ENCODE measurements around the gene ZNF749. TPM values are rescaled to one million over a fixed set of nuclear protein-coding genes. Genes with fewer than 3 reads are reported as not detected.
"Not testable (repeated sequence)": the region's sequence is repeated elsewhere in the genome, so short reads cannot be mapped to it uniquely, and the experiment has no call there.

The ZNF749 gene
- total RNA-seq, 2 experiments from 2014 or later: 19.5 to 20.0 TPM

DNA sequence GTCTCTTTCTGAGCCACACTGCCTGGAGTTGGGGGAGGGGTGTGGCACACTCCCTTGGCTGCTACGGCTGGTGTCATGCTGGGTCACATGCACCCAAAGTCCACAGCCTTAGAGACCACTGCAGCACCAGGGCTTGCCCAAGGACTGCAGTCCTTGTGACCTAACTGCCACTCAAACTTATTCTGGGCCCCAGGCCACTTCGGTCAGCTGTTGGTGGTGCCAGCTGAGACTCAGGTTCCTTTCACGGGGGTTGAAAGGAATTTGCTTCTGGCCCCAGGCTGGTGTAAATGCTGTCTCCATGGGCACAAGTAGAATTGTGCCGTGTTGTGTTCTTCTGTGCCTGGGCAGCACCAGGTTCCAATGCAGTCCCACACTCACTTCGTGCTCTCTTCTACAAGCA is 31.4 kb downstream of the ZNF749 start:
- no peak for TF ChIP-seq CTCF (IDR thresholded peaks at IDR 0.05)
- ChIA-PET POLR2A (no interaction called here), CTCF (interaction anchor here (1.4 kb wide), 1 partner anchor 12 kb away, joined by 3 read pairs; no protein-coding TSS in a partner anchor)
- no peak for ATAC-seq
- Mint-ChIP-seq H3K27me3 (no peaks in the 10 kb centered on the region), H3K27ac (no peak overlapping the region), H3K4me3 (no peak overlapping the region), H3K9me3 (peaks cover 51% of the 10 kb centered on the region), H3K36me3 (ENCODE audit: low read depth) (peaks cover 36% of the 10 kb centered on the region), H3K4me1 (ENCODE audit: low read depth) (no peaks in the 10 kb centered on the region)
- intact Hi-C loops (cut with micrococcal nuclease): no loop called here
- DNase-seq: no peak

DNA sequence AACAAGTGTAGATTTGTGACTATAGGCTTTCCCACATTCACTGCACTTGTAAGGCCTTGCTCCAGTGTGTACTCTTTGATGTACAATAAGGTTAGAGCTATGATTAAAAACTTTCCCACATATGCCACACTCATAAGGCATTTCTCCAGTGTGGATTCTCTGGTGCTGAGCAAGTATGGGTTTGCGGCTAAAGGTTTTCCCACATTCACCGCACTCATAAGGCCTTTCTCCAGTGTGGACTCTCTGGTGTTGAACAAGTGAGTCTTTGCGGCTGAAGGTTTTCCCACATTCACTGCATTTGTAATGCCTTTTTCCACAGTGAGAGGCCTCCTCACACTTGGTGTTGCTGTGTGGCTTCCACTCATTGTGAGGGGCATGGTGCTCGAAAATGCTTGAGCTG is 38.5 kb downstream of the ZNF749 start:
- H3K4me1 Mint-ChIP-seq (ENCODE audit: low read depth): peaks cover 6% of the 10 kb centered on the region
- intact Hi-C loops (cut with micrococcal nuclease): no loop called here
- no peak for ATAC-seq
- DNase-seq: no peak
- no peak overlapping the region for H3K4me3 Mint-ChIP-seq
- CTCF ChIA-PET: no interaction called here
- H3K36me3 Mint-ChIP-seq (ENCODE audit: low read depth): peaks cover 88% of the 10 kb centered on the region
- no peak overlapping the region for H3K27ac Mint-ChIP-seq
- no peaks in the 10 kb centered on the region for H3K27me3 Mint-ChIP-seq
- POLR2A ChIA-PET: no interaction called here
- no peak for TF ChIP-seq CTCF (IDR thresholded peaks at IDR 0.05)
- peaks cover 78% of the 10 kb centered on the region for H3K9me3 Mint-ChIP-seq

DNA sequence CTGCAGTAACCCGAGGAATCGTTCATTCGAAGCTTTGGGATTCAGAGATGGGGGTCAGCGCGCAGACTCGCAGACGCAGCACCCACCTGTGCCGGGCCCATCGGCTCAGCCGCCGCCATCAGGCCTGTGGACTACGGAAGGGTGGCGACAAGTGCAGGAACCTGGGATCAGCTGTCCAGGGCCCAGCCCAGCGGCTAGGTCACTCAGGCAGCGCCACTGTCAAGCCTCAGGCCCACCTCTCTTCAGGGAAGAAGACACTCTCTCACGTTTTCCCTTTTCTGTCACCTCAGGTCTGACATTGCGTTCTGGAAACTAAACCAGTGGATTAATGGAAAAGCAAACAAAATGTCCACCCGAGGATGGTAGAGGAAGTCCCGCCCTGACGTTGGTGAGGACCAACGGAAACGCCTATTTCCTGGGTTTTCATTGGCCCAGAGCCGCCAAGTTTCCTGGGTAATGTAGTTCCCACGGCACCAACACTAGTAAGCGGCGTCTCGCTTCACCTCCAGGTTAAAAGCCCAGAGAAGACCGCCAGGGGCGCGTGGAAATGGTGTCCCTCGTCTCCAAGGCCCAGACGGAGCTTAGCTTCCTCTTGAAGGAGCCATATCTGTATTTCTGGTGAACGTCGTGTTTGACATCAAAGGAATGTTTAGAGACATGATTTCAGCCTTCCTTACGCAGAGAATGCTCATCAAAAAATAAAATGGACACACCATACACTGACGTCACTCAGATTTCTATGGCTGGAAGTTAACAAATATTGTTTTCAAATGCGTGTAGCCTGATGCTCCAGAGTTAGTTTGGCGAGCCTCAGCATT is 42.3 kb downstream of the ZNF749 start, which contains the start of gene ZNF772:
Gene ZNF772, minus strand, starts transcription at position 376 of the 818 bp plus-strand sequence. Its CDS starts 257 bp downstream, at position 119.
- peak; percentile 100 for ATAC-seq
- peak within 1 kb of the TSS; percentile 76 for H3K4me3 Mint-ChIP-seq
- H3K4me1 Mint-ChIP-seq (ENCODE audit: low read depth): peaks cover 6% of the 10 kb centered on the region
- H3K27ac Mint-ChIP-seq: peak within 1 kb of the TSS; percentile 77
- ChIA-PET POLR2A (interaction anchor here (1.5 kb wide), 1 partner anchor 9 kb away, joined by 7 read pairs; no protein-coding TSS in a partner anchor), CTCF (interaction anchor here (0.8 to 1.2 kb wide), 3 partner anchors 22 to 204 kb away, joined by 3 read pairs; partner anchors contain the start of genes ZNF551 and ZNF773)
- peaks cover 52% of the 10 kb centered on the region for H3K9me3 Mint-ChIP-seq
- H3K36me3 Mint-ChIP-seq (ENCODE audit: low read depth): peaks cover 56% of the 10 kb centered on the region
- peak; percentile 71 for TF ChIP-seq CTCF (IDR thresholded peaks at IDR 0.05)
- peak; percentile 95 for DNase-seq
- intact Hi-C loops (cut with micrococcal nuclease): no loop called here
- no peaks in the 10 kb centered on the region for H3K27me3 Mint-ChIP-seq

DNA sequence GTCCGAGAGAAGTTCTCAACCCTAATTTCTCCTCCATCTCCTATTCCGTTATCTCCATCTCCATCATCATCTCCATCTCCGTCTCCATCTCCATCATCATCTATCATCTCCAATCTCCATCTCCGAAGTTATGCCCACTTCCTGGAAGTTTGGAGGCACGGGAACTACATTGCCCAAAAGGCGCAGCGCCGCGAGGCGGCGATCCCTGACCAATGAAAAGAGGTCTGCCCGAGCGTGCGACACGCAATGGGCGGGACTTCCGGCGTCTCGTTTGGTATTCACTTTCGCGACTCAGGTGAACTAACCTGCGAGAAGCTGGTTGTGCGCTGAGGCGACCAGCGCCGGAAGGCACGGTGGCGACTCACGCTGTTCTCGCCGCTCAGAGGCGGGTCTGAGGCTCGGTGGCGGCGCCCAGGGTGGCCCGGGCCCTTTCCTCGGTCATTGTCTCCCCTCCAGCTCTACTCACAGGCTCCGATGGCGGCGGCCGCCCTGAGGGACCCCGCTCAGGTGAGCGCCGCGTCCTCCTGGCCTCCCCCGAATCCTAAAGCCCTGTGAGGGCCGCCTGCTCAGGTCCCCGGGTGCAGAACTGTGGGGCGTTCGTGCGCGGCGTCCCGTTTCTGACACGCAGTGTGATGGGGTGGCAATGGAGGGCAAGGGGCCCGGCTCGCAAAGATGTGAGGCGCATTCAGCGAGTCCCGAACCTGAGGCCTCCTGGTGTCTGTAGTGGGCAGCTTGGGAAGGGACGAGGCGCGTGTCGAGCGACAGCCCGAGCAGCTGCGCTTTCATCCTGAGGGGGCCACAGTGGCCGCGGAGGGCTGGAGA is 52.6 kb downstream of the ZNF749 start, which contains the start of gene ZNF419:
Gene ZNF419, plus strand, starts transcription at position 274 of the 822 bp plus-strand sequence. Its CDS starts 201 bp downstream, at position 475.
- CTCF ChIA-PET: not testable (repeated sequence)
- H3K36me3 Mint-ChIP-seq (ENCODE audit: low read depth): peaks cover 42% of the 10 kb centered on the region
- POLR2A ChIA-PET: interaction anchor here (0.7 to 1.0 kb wide), 3 partner anchors 12 to 98 kb away, joined by 3 read pairs; partner anchors contain the start of genes ZNF548 and ZNF773

GRCh38 chr19:57488299-57488644 is 53.1 kb downstream of the ZNF749 start:
- POLR2A ChIA-PET: interaction anchor here (0.7 kb wide), 1 partner anchor 11 kb away, joined by 3 read pairs; the partner anchor contains the start of gene ZNF773
- DNase-seq; H3K27ac Mint-ChIP-seq; CTCF ChIA-PET; ATAC-seq; H3K27me3 Mint-ChIP-seq; intact Hi-C loops (cut with micrococcal nuclease): not testable (repeated sequence)
- peaks cover 28% of the 10 kb centered on the region for H3K9me3 Mint-ChIP-seq
- peaks cover 14% of the 10 kb centered on the region for H3K4me1 Mint-ChIP-seq (ENCODE audit: low read depth)
- peak overlapping the region; percentile 54 for H3K4me3 Mint-ChIP-seq
- H3K36me3 Mint-ChIP-seq (ENCODE audit: low read depth): peaks cover 48% of the 10 kb centered on the region

More for the DNA sequence above, 52.6 kb downstream of the ZNF749 start, which contains the start of gene ZNF419:
- Mint-ChIP-seq H3K27ac (peak within 1 kb of the TSS; percentile 87), H3K9me3 (peaks cover 24% of the 10 kb centered on the region), H3K4me3 (peak within 1 kb of the TSS; percentile 54), H3K4me1 (ENCODE audit: low read depth) (peaks cover 14% of the 10 kb centered on the region)
- ATAC-seq (peak; percentile 98), DNase-seq (peak; percentile 95)
- H3K27me3 Mint-ChIP-seq; intact Hi-C loops (cut with micrococcal nuclease): not testable (repeated sequence)

Other genes with a start within 250 kb of the ZNF749 start
- gene ZNF264, start 243.8 kb upstream of the ZNF749 start, total RNA-seq: 10 to 100 TPM; 20.7 to 22.4 TPM
- gene AURKC, start 204.3 kb upstream of the ZNF749 start, total RNA-seq: 1 to 10 TPM in 1 of 2 experiments, under 1 TPM in 1; 0.96 to 1.4 TPM
- 1 to 10 TPM; 7.6 to 7.8 TPM for gene ZNF805, start 194.7 kb upstream of the ZNF749 start, total RNA-seq
- gene ZNF460, start 154.8 kb upstream of the ZNF749 start, total RNA-seq: 10 to 100 TPM; 59.1 to 63.1 TPM
- gene ZNF543, start 114.9 kb upstream of the ZNF749 start, total RNA-seq: 1 to 10 TPM; 6.3 to 7.0 TPM
- gene ZNF304, start 84.1 kb upstream of the ZNF749 start, total RNA-seq: 1 to 10 TPM; 6.6 to 6.7 TPM
- 1 to 10 TPM; 6.0 to 7.4 TPM for gene TRAPPC2B, start 71.8 kb upstream of the ZNF749 start, total RNA-seq
- 1 to 10 TPM; 1.3 to 1.5 TPM for gene ZNF547, start 71.8 kb upstream of the ZNF749 start, total RNA-seq
- 10 to 100 TPM; 23.9 to 24.6 TPM for gene ZNF548, start 45.5 kb upstream of the ZNF749 start, total RNA-seq
- gene ZNF17, start 24.2 kb upstream of the ZNF749 start, total RNA-seq: 1 to 10 TPM; 5.7 to 8.8 TPM
- under 1 TPM in 1 of 2 experiments, not detected in 1; 0.18 TPM for gene VN1R1, start 21.8 kb downstream of the ZNF749 start, total RNA-seq
- gene ZNF772, start 42.2 kb downstream of the ZNF749 start, total RNA-seq: 1 to 10 TPM; 5.0 to 5.6 TPM
- gene ZNF419, start 52.4 kb downstream of the ZNF749 start, total RNA-seq: 1 to 10 TPM; 5.1 to 6.1 TPM
- gene ZNF773, start 64.6 kb downstream of the ZNF749 start, total RNA-seq: 1 to 10 TPM; 5.7 to 7.1 TPM
- gene ZNF549, start 92.0 kb downstream of the ZNF749 start, total RNA-seq: 1 to 10 TPM; 3.5 to 4.0 TPM
- gene ZNF550, start 124.5 kb downstream of the ZNF749 start, total RNA-seq: 10 to 100 TPM; 10.3 to 13.5 TPM
- 1 to 10 TPM; 2.5 to 3.2 TPM for gene ZNF416, start 143.6 kb downstream of the ZNF749 start, total RNA-seq
- 1 to 10 TPM; 6.1 to 6.5 TPM for gene ZIK1, start 148.8 kb downstream of the ZNF749 start, total RNA-seq
- 1 to 10 TPM; 6.8 to 7.4 TPM for gene ZNF530, start 164.6 kb downstream of the ZNF749 start, total RNA-seq
- 10 to 100 TPM; 10.4 to 13.0 TPM for gene ZNF134, start 178.9 kb downstream of the ZNF749 start, total RNA-seq
- gene ZNF211, start 197.8 kb downstream of the ZNF749 start, total RNA-seq: 1 to 10 TPM; 7.7 to 8.8 TPM
- gene ZSCAN4, start 233.6 kb downstream of the ZNF749 start, total RNA-seq: not detected
- 1 to 10 TPM; 8.3 to 8.4 TPM for gene ZNF551, start 246.7 kb downstream of the ZNF749 start, total RNA-seq